D341Med (cell line): ENCODE data around the gene OR10G3.
"Not testable (repeated sequence)": the region's sequence is repeated elsewhere in the genome, so short reads cannot be mapped to it uniquely, and the experiment has no call there.

Source experiments
- DNase-seq: peaks from one replicate; pipeline ENCODE4 v3.0.0; 2012; ENCODE audit warnings: low spot score

The OR10G3 gene

GRCh38 chr14:21579976-21580375 lies at the start of gene OR10G3:
OR10G3 (minus strand) TSS chr14:21580076; CDS start chr14:21570744, 9,332 bp downstream.
- DNase-seq: no peak

- DNase-seq: no peak
Observed at GRCh38 chr14:21626491-21627230, 46.8 kb upstream of the OR10G3 start.

- DNase-seq: no peak
Observed at GRCh38 chr14:21617614-21618013, 37.7 kb upstream of the OR10G3 start.

GRCh38 chr14:21614240-21614639 lies 34.4 kb upstream of the OR10G3 start:
- no peak for DNase-seq

GRCh38 chr14:21612324-21612723 lies 32.4 kb upstream of the OR10G3 start:
- no peak for DNase-seq

- not testable (repeated sequence) for DNase-seq
Observed at GRCh38 chr14:21602181-21602580, 22.3 kb upstream of the OR10G3 start.

GRCh38 chr14:21589317-21589716 lies 9.4 kb upstream of the OR10G3 start:
- DNase-seq: no peak

GRCh38 chr14:21575661-21576060 lies 4.2 kb downstream of the OR10G3 start:
- DNase-seq: no peak

GRCh38 chr14:21572604-21573003 lies 7.3 kb downstream of the OR10G3 start:
- no peak for DNase-seq

- DNase-seq: no peak
Observed at GRCh38 chr14:21558703-21559170, 21.1 kb downstream of the OR10G3 start.

GRCh38 chr14:21557084-21557901 lies 22.6 kb downstream of the OR10G3 start:
- peak; percentile 55 for DNase-seq

GRCh38 chr14:21556378-21557083 lies 23.3 kb downstream of the OR10G3 start:
- no peak for DNase-seq

- no peak for DNase-seq
Observed at GRCh38 chr14:21553266-21553665, 26.6 kb downstream of the OR10G3 start.

- not testable (repeated sequence) for DNase-seq
Observed at GRCh38 chr14:21544588-21544987, 35.3 kb downstream of the OR10G3 start.

GRCh38 chr14:21543963-21544362 lies 35.9 kb downstream of the OR10G3 start:
- no peak for DNase-seq

GRCh38 chr14:21543521-21543960 lies 36.3 kb downstream of the OR10G3 start:
- DNase-seq: no peak

- DNase-seq: no peak
Observed at GRCh38 chr14:21541413-21542074, 38.3 kb downstream of the OR10G3 start.

- DNase-seq: no peak
Observed at GRCh38 chr14:21539189-21539940, 40.5 kb downstream of the OR10G3 start.

GRCh38 chr14:21537090-21537424 lies 42.8 kb downstream of the OR10G3 start:
- no peak for DNase-seq

- no peak for DNase-seq
Observed at GRCh38 chr14:21536418-21537089, 43.3 kb downstream of the OR10G3 start.
